ENCODE data around the gene LBHD2. TPM values are rescaled to one million over a fixed set of nuclear protein-coding genes. Genes with fewer than 3 reads are reported as not detected.

LBHD2 gene
- total and polyA plus RNA-seq, 2 of the 13 experiments (the other 11 are each of a cell fraction or from before 2014, with no cell fraction given) = 0.67 to 1.00 TPM

- no peak for TF ChIP-seq FOXO4 (CRISPR knock-in tag; conservative IDR thresholded peaks at IDR 0.05)
- no peak for TF ChIP-seq ZBTB3 (CRISPR knock-in tag; IDR thresholded peaks at IDR 0.05; ENCODE audit: borderline replicate concordance, low read depth)
- no peak for TF ChIP-seq TBL1XR1 (IDR thresholded peaks at IDR 0.05; ENCODE audit: borderline replicate concordance, low read length, partially characterized antibody)
- no peak for TF ChIP-seq U2AF1 (optimal IDR thresholded peaks at IDR 0.05; ENCODE audit: low read depth, low read length)
- no peak for TF ChIP-seq PREB (CRISPR knock-in tag; IDR thresholded peaks at IDR 0.05)
- no peak for TF ChIP-seq TBX3 (IDR thresholded peaks at IDR 0.05; ENCODE audit: borderline replicate concordance)
- TF ChIP-seq ZBTB25 (CRISPR knock-in tag; IDR thresholded peaks at IDR 0.05) = no peak
- peak; percentile 36; the same call in 1 of the 2 replicates for TF ChIP-seq TFAP4 (IDR thresholded peaks at IDR 0.05; ENCODE audit: borderline replicate concordance, low read depth)
- TF ChIP-seq NCOR1 (IDR thresholded peaks at IDR 0.05; ENCODE audit: borderline replicate concordance, low read length) = no peak
- no peak for TF ChIP-seq ONECUT2 (CRISPR knock-in tag; IDR thresholded peaks at IDR 0.05)
- no peak for TF ChIP-seq ZKSCAN5 (CRISPR knock-in tag; IDR thresholded peaks at IDR 0.05)
- TF ChIP-seq TCF7 (IDR thresholded peaks at IDR 0.05; ENCODE audit: low read depth) = no peak
- no peak for TF ChIP-seq ZNF230 (CRISPR knock-in tag; IDR thresholded peaks at IDR 0.05)
- 0 out of 2 replicates have a peak, but pooled peaks have one; percentile 9 for TF ChIP-seq ZNF558 (CRISPR knock-in tag; IDR thresholded peaks at IDR 0.05; ENCODE audit: borderline replicate concordance)
- TF ChIP-seq NFIB (CRISPR knock-in tag; IDR thresholded peaks at IDR 0.05; ENCODE audit: borderline replicate concordance) = no peak
- peak; percentile 47; the same call in 1 of the 2 replicates for TF ChIP-seq TMF1 (CRISPR knock-in tag; IDR thresholded peaks at IDR 0.05; ENCODE audit: low read depth)
- TF ChIP-seq HMG20B (CRISPR knock-in tag; conservative IDR thresholded peaks at IDR 0.05) = 0 out of 2 replicates have a peak, but pooled peaks have one; percentile 12
- TF ChIP-seq ZFP91 (CRISPR knock-in tag; IDR thresholded peaks at IDR 0.05; ENCODE audit: borderline replicate concordance) = 0 out of 2 replicates have a peak, but pooled peaks have one; percentile 30
- TF ChIP-seq TRAFD1 (CRISPR knock-in tag; IDR thresholded peaks at IDR 0.05; ENCODE audit: borderline replicate concordance) = no peak
- peak; percentile 58 for TF ChIP-seq POLR2G (IDR thresholded peaks at IDR 0.05; ENCODE audit: low read depth, low read length)
- no peak for TF ChIP-seq ZNF207 (IDR thresholded peaks at IDR 0.05; ENCODE audit: borderline replicate concordance)
Measured at GRCh38 chr14:103112400-103113243, 28.6 kb downstream of the LBHD2 start (continued).
